Activated naive CD4-positive, alpha-beta T cell treated with anti-CD3 and anti-CD28 coated beads, Interleukin-2, amount 50 U/mL, for 72 hours (primary cell): ENCODE data around the gene ZMAT3. TPM values are rescaled to one million over a fixed set of nuclear protein-coding genes. Genes with fewer than 3 reads are reported as not detected.
"Not testable (repeated sequence)": the region's sequence is repeated elsewhere in the genome, so short reads cannot be mapped to it uniquely, and the experiment has no call there.

Experiments used
- ATAC-seq, 2 donors: fragments of 150-1000 bp; cut with Tn5 transposase; 2 replicates each; pipeline ENCODE4 v1.10.0; 2021; ENCODE audit warnings: mild to moderate bottlenecking in 2 of 2, moderate library complexity in 2 of 2
- DNase-seq, 2 donors: peaks; one replicate each; pipeline ENCODE4 v3.0.0; 2021 to 2022; ENCODE audit warnings: low spot score in 2 of 2
- H3K27ac Mint-ChIP-seq, 2 donors: one replicate each; pipeline ENCODE4 v1.8.0; 2022; ENCODE audit warnings: mild to moderate bottlenecking in 2 of 2, mixed read lengths in 2 of 2
- H3K36me3 Mint-ChIP-seq, 2 donors: one replicate each; pipeline ENCODE4 v1.8.0; 2022; ENCODE audit warnings: mixed read lengths in 2 of 2
- H3K9me3 Mint-ChIP-seq, 2 donors: one replicate each; pipeline ENCODE4 v1.8.0; 2022; ENCODE audit warnings: mixed read lengths in 2 of 2
- total RNA-seq, 2 donors: library from RNA; stranded (reverse); gene quantifications; one replicate each; pipeline ENCODE4 v1.2.3, GENCODE V29; 2022

Gene ZMAT3
- total RNA-seq, 2 donors from 2014 or later: 11.1 to 83.2 TPM

- Mint-ChIP-seq H3K9me3 (peaks cover 7 to 17% of the 10 kb centered on the region in 2 donors), H3K27ac (peak overlapping the region; percentile 1 to 19), H3K36me3 (peaks cover 28 to 33% of the 10 kb centered on the region in 2 donors)
- DNase-seq (no peak), ATAC-seq (no peak)
These were observed 33.3 kb downstream of the ZMAT3 start for GRCh38 chr3:179038216-179038898.

- peaks cover 22 to 25% of the 10 kb centered on the region in 2 donors for H3K36me3 Mint-ChIP-seq
- peak overlapping the region; percentile 1 to 78 for H3K27ac Mint-ChIP-seq
- DNase-seq (peak in 1 of 2 donors; percentile 59), ATAC-seq (peak; percentile 98)
- peaks cover 7 to 11% of the 10 kb centered on the region in 2 donors for H3K9me3 Mint-ChIP-seq
These were observed 34.3 kb downstream of the ZMAT3 start for GRCh38 chr3:179037351-179037750.

GRCh38 chr3:179036626-179037300 is 34.8 kb downstream of the ZMAT3 start:
- Mint-ChIP-seq H3K9me3 (peaks cover 7 to 11% of the 10 kb centered on the region in 2 donors), H3K36me3 (peaks cover 20 to 21% of the 10 kb centered on the region in 2 donors), H3K27ac (peak overlapping the region in 1 of 2 donors; percentile 1)
- no peak for DNase-seq
- no peak for ATAC-seq

GRCh38 chr3:179036226-179036625 is 35.4 kb downstream of the ZMAT3 start:
- ATAC-seq: no peak
- no peak for DNase-seq
- Mint-ChIP-seq H3K9me3 (peaks cover 3 to 5% of the 10 kb centered on the region in 2 donors), H3K36me3 (peaks cover 14 to 16% of the 10 kb centered on the region in 2 donors), H3K27ac (no peak overlapping the region)

- Mint-ChIP-seq H3K27ac (no peak overlapping the region), H3K36me3 (peaks cover 6 to 8% of the 10 kb centered on the region in 2 donors), H3K9me3 (peaks cover 0 to 3% of the 10 kb centered on the region in 2 donors)
- ATAC-seq (no peak), DNase-seq (no peak)
These were observed 36.4 kb downstream of the ZMAT3 start for GRCh38 chr3:179035232-179035631.

- not testable (repeated sequence) for H3K36me3 Mint-ChIP-seq, H3K27ac Mint-ChIP-seq, H3K9me3 Mint-ChIP-seq, ATAC-seq, DNase-seq
These were observed 38.3 kb downstream of the ZMAT3 start for GRCh38 chr3:179033304-179033657.

GRCh38 chr3:179032454-179033303 is 38.9 kb downstream of the ZMAT3 start:
- not testable (repeated sequence) for ATAC-seq, H3K36me3 Mint-ChIP-seq, H3K9me3 Mint-ChIP-seq, DNase-seq, H3K27ac Mint-ChIP-seq

- Mint-ChIP-seq H3K27ac (no peak overlapping the region), H3K36me3 (no peaks in the 10 kb centered on the region), H3K9me3 (no peaks in the 10 kb centered on the region)
These were observed 42.5 kb downstream of the ZMAT3 start for GRCh38 chr3:179029096-179029495.

GRCh38 chr3:179028408-179028807 is 43.2 kb downstream of the ZMAT3 start:
- H3K27ac Mint-ChIP-seq: peak overlapping the region in 1 of 2 donors; percentile 36
- H3K9me3 Mint-ChIP-seq: no peaks in the 10 kb centered on the region

More at GRCh38 chr3:179029096-179029495, 42.5 kb downstream of the ZMAT3 start:
- ATAC-seq (no peak), DNase-seq (no peak)

GRCh38 chr3:179027326-179027900 is 44.2 kb downstream of the ZMAT3 start:
- DNase-seq (peak in 1 of 2 donors; percentile 39), ATAC-seq (peak; percentile 86 to 93)
- H3K9me3 Mint-ChIP-seq: no peaks in the 10 kb centered on the region
- H3K27ac Mint-ChIP-seq: peak overlapping the region; percentile 55 to 89
- H3K36me3 Mint-ChIP-seq: no peaks in the 10 kb centered on the region

More at GRCh38 chr3:179028408-179028807, 43.2 kb downstream of the ZMAT3 start:
- DNase-seq (no peak), ATAC-seq (peak; percentile 16 to 52)
- H3K36me3 Mint-ChIP-seq: no peaks in the 10 kb centered on the region

GRCh38 chr3:179026636-179027035 is 45.0 kb downstream of the ZMAT3 start:
- H3K9me3 Mint-ChIP-seq: no peaks in the 10 kb centered on the region
- ATAC-seq (no peak), DNase-seq (no peak)
- no peaks in the 10 kb centered on the region for H3K36me3 Mint-ChIP-seq
- peak overlapping the region in 1 of 2 donors; percentile 65 for H3K27ac Mint-ChIP-seq

GRCh38 chr3:179021119-179021903 is 50.3 kb downstream of the ZMAT3 start:
- peak; percentile 36 to 82 for ATAC-seq
- no peak for DNase-seq
- Mint-ChIP-seq H3K27ac (peak overlapping the region; percentile 44 to 65), H3K36me3 (peaks cover 0 to 4% of the 10 kb centered on the region in 2 donors), H3K9me3 (no peaks in the 10 kb centered on the region)

GRCh38 chr3:179020112-179020511 is 51.5 kb downstream of the ZMAT3 start:
- DNase-seq (no peak), ATAC-seq (peak in 1 of 2 donors; percentile 47)
- H3K9me3 Mint-ChIP-seq: no peaks in the 10 kb centered on the region
- peaks cover 0 to 4% of the 10 kb centered on the region in 2 donors for H3K36me3 Mint-ChIP-seq
- H3K27ac Mint-ChIP-seq: peak overlapping the region in 1 of 2 donors; percentile 44

GRCh38 chr3:179018808-179019207 is 52.8 kb downstream of the ZMAT3 start:
- ATAC-seq (no peak), DNase-seq (no peak)
- Mint-ChIP-seq H3K9me3 (no peaks in the 10 kb centered on the region), H3K36me3 (peaks cover 0 to 4% of the 10 kb centered on the region in 2 donors), H3K27ac (no peak overlapping the region)

GRCh38 chr3:179016979-179017670 is 54.5 kb downstream of the ZMAT3 start:
- no peak for DNase-seq
- peaks cover 0 to 4% of the 10 kb centered on the region in 2 donors for H3K36me3 Mint-ChIP-seq
- H3K27ac Mint-ChIP-seq: no peak overlapping the region
- H3K9me3 Mint-ChIP-seq: no peaks in the 10 kb centered on the region
- peak; percentile 27 to 31 for ATAC-seq
